Measurements from ENCODE around the gene MGLL. TPM values are rescaled to one million over a fixed set of nuclear protein-coding genes. Genes with fewer than 3 reads are reported as not detected.

Gene MGLL
- total RNA-seq, 1 experiment from 2014 or later = 0.94 TPM

GRCh38 chr3:127774647-127775046 lies 47.7 kb downstream of the MGLL start:
- H3K27me3 Mint-ChIP-seq (ENCODE audit: low read depth) = no peaks in the 10 kb centered on the region
- no peak for ATAC-seq
- H3K27ac Mint-ChIP-seq = no peak overlapping the region
- no peak overlapping the region for H3K4me3 Mint-ChIP-seq
- POLR2A ChIA-PET = interaction anchor here (1.2 kb wide), 1 partner anchor 11 kb away, joined by 3 read pairs; no protein-coding TSS in a partner anchor
- DNase-seq (ENCODE audit: low spot score) = no peak
- CTCF ChIA-PET = no interaction called here
- H3K9me3 Mint-ChIP-seq = peaks cover 14% of the 10 kb centered on the region
- no peaks in the 10 kb centered on the region for H3K4me1 Mint-ChIP-seq
- TF ChIP-seq ZNF425 (CRISPR knock-in tag; conservative IDR thresholded peaks at IDR 0.05) (no peak), JUN (CRISPR knock-in tag; IDR thresholded peaks at IDR 0.05) (no peak), AR (CRISPR knock-in tag; IDR thresholded peaks at IDR 0.05) (no peak), GRHL2 (CRISPR knock-in tag; IDR thresholded peaks at IDR 0.05; ENCODE audit: insufficient replicate concordance, severe bottlenecking) (no peak), RORB (CRISPR knock-in tag; IDR thresholded peaks at IDR 0.05) (no peak), USF1 (CRISPR knock-in tag; IDR thresholded peaks at IDR 0.05) (no peak)
- 0 out of 2 replicates have a peak, but pooled peaks cover 4% of the 10 kb centered on the region for H3K36me3 Mint-ChIP-seq

GRCh38 chr3:127773752-127774395 lies 48.4 kb downstream of the MGLL start:
- 0 out of 2 replicates have a peak, but pooled peaks cover 4% of the 10 kb centered on the region for H3K36me3 Mint-ChIP-seq
- H3K4me1 Mint-ChIP-seq = no peaks in the 10 kb centered on the region
- ATAC-seq (no peak), DNase-seq (ENCODE audit: low spot score) (no peak)
- H3K4me3 Mint-ChIP-seq = no peak overlapping the region
- peaks cover 14% of the 10 kb centered on the region for H3K9me3 Mint-ChIP-seq
- no peak for TF ChIP-seq ZNF423 (CRISPR knock-in tag; IDR thresholded peaks at IDR 0.05)
- TF ChIP-seq JAZF1 (CRISPR knock-in tag; IDR thresholded peaks at IDR 0.05) = no peak
- CTCF ChIA-PET = no interaction called here
- no peaks in the 10 kb centered on the region for H3K27me3 Mint-ChIP-seq (ENCODE audit: low read depth)
- no peak overlapping the region for H3K27ac Mint-ChIP-seq
- POLR2A ChIA-PET = no interaction called here

GRCh38 chr3:127772827-127773751 lies 49.2 kb downstream of the MGLL start:
- Mint-ChIP-seq H3K9me3 (peaks cover 14% of the 10 kb centered on the region), H3K27me3 (ENCODE audit: low read depth) (no peaks in the 10 kb centered on the region), H3K4me1 (no peaks in the 10 kb centered on the region), H3K36me3 (0 out of 2 replicates have a peak, but pooled peaks cover 4% of the 10 kb centered on the region), H3K4me3 (no peak overlapping the region), H3K27ac (no peak overlapping the region)
- POLR2A ChIA-PET = no interaction called here
- ATAC-seq = no peak
- no peak for DNase-seq (ENCODE audit: low spot score)
- CTCF ChIA-PET = no interaction called here
- TF ChIP-seq ZNF263 (CRISPR knock-in tag; IDR thresholded peaks at IDR 0.05; ENCODE audit: low read depth) = no peak
- TF ChIP-seq JAZF1 (CRISPR knock-in tag; IDR thresholded peaks at IDR 0.05) = no peak
- TF ChIP-seq FOXK1 (CRISPR knock-in tag; IDR thresholded peaks at IDR 0.05) = no peak
- no peak for TF ChIP-seq AFF4 (CRISPR knock-in tag; IDR thresholded peaks at IDR 0.05; ENCODE audit: borderline replicate concordance)
- no peak for TF ChIP-seq ZNF121 (CRISPR knock-in tag; IDR thresholded peaks at IDR 0.05)
- TF ChIP-seq ETV6 (CRISPR knock-in tag; IDR thresholded peaks at IDR 0.05) = no peak
- TF ChIP-seq ZBTB21 (CRISPR knock-in tag; IDR thresholded peaks at IDR 0.05; ENCODE audit: borderline replicate concordance) = no peak
- no peak for TF ChIP-seq ZNF532 (CRISPR knock-in tag; IDR thresholded peaks at IDR 0.05; ENCODE audit: borderline replicate concordance)
